ENCODE measurements around the gene DEPDC5.

DNA sequence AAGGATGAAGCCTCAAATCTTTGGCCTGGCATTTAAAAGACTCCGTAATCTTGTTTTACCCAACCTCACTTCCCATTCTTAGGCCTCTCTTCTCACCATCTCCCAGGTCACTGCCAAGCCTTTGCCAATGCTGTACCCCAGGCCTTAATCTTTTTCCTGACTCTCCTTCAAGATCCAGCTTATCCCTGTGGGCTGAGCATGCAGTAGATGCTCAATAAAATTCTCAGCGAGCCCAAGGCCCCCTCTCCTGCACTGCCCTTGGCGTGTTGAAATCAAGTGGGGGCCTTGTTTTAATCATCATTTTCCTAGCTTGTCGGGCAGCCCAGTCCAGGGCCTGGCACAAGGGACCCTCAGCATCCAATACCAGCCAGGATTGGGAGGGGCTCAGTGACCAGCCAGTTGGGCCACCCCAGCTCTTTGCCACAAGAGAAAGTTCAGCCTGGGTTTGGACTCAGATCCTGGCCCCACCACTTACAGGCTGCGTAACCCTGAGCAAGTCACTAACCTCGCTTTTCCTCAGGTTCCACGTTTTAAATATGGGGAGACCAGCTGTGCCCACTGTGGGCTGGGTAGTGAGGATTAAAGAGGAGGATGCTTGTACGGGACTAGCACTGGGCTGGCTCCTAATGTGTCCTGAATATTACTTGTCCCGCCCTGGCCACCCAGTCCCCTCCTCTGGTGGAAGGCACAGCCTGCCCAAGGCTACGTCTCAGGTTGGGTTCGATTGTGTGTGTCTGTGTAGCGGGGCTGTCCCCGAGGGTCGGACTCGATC, 189.6 kb downstream of the DEPDC5 start:
- TF ChIP-seq YY1 (IDR thresholded peaks at IDR 0.05; ENCODE audit: insufficient read depth, insufficient read length) = no peak
- no peak for TF ChIP-seq ZNF274 (IDR thresholded peaks at IDR 0.05; ENCODE audit: low read depth, low read length)

Measured in NT2/D1 (cell line).